ENCODE measurements around the gene APOBEC4.

DNA sequence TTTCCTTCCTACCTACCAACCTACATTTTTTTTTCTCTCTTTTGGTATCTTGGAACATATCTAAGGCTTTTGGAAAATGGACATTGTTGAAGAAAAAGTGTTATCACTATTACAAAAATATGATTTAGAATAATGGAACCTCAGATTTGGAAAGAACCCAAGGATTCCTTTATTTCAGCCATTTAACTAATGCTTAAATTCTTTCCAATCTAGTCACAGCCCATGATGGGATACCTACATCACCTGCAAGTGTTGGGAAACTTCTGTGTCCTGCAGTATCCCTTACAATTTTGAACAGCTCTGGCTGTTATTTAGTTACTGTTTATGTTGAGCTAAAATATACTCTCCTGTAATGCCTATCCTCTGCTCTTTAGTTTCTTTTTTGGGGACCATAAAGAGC is 22.3 kb upstream of the APOBEC4 start:
- TF ChIP-seq, protein P1, sequence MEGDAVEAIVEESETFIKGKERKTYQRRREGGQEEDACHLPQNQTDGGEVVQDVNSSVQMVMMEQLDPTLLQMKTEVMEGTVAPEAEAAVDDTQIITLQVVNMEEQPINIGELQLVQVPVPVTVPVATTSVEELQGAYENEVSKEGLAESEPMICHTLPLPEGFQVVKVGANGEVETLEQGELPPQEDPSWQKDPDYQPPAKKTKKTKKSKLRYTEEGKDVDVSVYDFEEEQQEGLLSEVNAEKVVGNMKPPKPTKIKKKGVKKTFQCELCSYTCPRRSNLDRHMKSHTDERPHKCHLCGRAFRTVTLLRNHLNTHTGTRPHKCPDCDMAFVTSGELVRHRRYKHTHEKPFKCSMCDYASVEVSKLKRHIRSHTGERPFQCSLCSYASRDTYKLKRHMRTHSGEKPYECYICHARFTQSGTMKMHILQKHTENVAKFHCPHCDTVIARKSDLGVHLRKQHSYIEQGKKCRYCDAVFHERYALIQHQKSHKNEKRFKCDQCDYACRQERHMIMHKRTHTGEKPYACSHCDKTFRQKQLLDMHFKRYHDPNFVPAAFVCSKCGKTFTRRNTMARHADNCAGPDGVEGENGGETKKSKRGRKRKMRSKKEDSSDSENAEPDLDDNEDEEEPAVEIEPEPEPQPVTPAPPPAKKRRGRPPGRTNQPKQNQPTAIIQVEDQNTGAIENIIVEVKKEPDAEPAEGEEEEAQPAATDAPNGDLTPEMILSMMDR (IDR thresholded peaks at IDR 0.05) = no peak
- TF ChIP-seq POLR2A (IDR thresholded peaks at IDR 0.05) (no peak), POLR2AphosphoS5 (IDR thresholded peaks at IDR 0.05) (no peak)

All from suprapubic skin (tissue), 4 donors.